ENCODE measurements around the gene MTHFD2L. TPM values are rescaled to one million over a fixed set of nuclear protein-coding genes. Genes with fewer than 3 reads are reported as not detected.

MTHFD2L gene
- total RNA-seq, 1 donor from 2014 or later: 13.6 TPM

DNA sequence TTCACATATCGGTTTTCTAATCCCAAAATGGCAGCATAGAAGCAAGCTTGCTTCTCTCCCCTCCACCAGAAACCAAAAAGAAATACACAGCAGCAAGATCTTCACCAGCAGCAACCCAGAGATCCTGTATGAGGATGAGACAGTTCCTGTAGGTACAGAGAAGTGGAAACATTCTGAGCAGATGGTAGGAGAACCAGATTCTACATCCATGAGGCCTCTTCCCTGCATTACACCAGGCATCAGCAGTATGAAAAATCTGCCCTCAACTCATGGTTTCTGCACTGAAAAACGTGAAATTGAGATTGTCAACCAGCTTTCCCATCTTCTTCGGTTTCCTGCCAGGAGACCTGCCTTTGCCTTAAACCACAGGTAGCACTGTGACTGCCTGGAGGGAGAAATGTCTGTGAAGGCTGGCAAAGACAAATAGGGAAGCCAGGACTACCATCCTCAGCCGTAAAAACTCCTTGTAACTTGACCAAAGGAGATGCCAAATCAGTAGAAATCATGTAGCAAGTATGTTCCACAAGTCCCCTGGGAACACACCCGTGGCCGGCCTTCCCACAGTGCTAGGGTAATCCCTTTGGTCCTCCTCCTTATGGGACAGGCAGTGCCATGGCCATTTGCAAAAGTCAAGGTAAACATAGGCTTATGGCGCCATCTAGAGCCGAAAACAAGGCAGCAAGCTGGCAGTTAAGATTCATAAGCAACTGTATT, 24.0 kb upstream of the MTHFD2L start:
- no peaks in the 10 kb centered on the region for H3K9me3 Mint-ChIP-seq (ENCODE audit: unreplicated experiment)
- H3K4me3 Mint-ChIP-seq (ENCODE audit: unreplicated experiment): no peak overlapping the region
- H3K36me3 Mint-ChIP-seq (ENCODE audit: low read depth, unreplicated experiment): no peaks in the 10 kb centered on the region
- H3K4me1 Mint-ChIP-seq (ENCODE audit: unreplicated experiment): peaks cover 8% of the 10 kb centered on the region
- peak; percentile 82 for DNase-seq (ENCODE audit: low spot score)
- H3K27ac Mint-ChIP-seq (ENCODE audit: unreplicated experiment): no peak overlapping the region
- peaks cover 2% of the 10 kb centered on the region for H3K27me3 Mint-ChIP-seq (ENCODE audit: unreplicated experiment)
- TF ChIP-seq, protein P1, sequence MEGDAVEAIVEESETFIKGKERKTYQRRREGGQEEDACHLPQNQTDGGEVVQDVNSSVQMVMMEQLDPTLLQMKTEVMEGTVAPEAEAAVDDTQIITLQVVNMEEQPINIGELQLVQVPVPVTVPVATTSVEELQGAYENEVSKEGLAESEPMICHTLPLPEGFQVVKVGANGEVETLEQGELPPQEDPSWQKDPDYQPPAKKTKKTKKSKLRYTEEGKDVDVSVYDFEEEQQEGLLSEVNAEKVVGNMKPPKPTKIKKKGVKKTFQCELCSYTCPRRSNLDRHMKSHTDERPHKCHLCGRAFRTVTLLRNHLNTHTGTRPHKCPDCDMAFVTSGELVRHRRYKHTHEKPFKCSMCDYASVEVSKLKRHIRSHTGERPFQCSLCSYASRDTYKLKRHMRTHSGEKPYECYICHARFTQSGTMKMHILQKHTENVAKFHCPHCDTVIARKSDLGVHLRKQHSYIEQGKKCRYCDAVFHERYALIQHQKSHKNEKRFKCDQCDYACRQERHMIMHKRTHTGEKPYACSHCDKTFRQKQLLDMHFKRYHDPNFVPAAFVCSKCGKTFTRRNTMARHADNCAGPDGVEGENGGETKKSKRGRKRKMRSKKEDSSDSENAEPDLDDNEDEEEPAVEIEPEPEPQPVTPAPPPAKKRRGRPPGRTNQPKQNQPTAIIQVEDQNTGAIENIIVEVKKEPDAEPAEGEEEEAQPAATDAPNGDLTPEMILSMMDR (IDR thresholded peaks at IDR 0.05; ENCODE audit: unreplicated experiment): peak; percentile 63

DNA sequence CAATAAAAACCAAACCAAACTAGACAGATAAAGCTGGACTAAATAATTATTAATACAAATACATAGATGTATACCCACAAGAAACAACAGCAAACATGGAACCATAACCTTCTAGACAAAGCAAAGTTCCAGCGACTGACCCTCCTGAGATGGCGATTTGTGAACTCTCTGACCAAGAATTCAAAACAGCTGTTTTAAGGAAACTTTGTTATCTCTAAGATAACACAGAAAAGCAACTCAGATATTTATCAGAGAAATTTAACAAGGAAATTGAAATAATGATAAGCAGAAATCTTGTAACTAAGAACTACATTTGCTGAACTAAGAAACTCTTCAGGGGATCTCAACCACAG, 23.4 kb upstream of the MTHFD2L start:
- no peak overlapping the region for H3K27ac Mint-ChIP-seq (ENCODE audit: unreplicated experiment)
- no peaks in the 10 kb centered on the region for H3K9me3 Mint-ChIP-seq (ENCODE audit: unreplicated experiment)
- H3K36me3 Mint-ChIP-seq (ENCODE audit: low read depth, unreplicated experiment): no peaks in the 10 kb centered on the region
- DNase-seq (ENCODE audit: low spot score): no peak
- H3K4me3 Mint-ChIP-seq (ENCODE audit: unreplicated experiment): no peak overlapping the region
- H3K27me3 Mint-ChIP-seq (ENCODE audit: unreplicated experiment): peaks cover 2% of the 10 kb centered on the region
- H3K4me1 Mint-ChIP-seq (ENCODE audit: unreplicated experiment): peaks cover 8% of the 10 kb centered on the region
- TF ChIP-seq, protein P1 (IDR thresholded peaks at IDR 0.05; ENCODE audit: unreplicated experiment): no peak

DNA sequence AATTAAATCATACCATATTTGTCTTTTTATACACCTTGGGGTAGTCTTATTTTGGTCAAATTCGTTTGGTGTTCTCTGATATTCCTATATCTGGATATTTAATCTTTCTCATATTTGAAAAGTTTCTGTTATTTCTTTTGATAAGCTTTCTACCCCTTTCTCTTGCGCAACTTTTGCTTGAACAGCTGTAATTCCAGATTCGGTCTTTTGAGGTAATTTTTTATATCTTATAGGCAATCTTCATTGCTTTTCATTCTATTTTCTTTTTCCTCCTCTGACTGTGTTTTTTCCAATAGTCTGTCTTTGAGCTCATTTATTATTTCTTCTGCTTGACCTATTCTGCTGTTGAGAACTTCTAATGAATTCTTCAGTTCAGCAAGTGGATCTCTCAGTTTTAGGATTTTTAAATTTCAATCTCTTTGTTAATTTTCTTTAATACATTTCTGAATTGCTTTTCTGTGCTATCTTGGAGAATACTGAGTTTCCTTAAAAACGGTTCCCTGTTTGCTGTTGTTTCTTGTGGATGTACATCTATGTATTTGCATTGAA, 11.3 kb upstream of the MTHFD2L start:
- DNase-seq (ENCODE audit: low spot score): no peak
- no peak overlapping the region for H3K27ac Mint-ChIP-seq (ENCODE audit: unreplicated experiment)
- TF ChIP-seq, protein P1 (IDR thresholded peaks at IDR 0.05; ENCODE audit: unreplicated experiment): no peak
- no peak overlapping the region for H3K4me3 Mint-ChIP-seq (ENCODE audit: unreplicated experiment)
- no peaks in the 10 kb centered on the region for H3K27me3 Mint-ChIP-seq (ENCODE audit: unreplicated experiment)
- H3K36me3 Mint-ChIP-seq (ENCODE audit: low read depth, unreplicated experiment): no peaks in the 10 kb centered on the region
- no peaks in the 10 kb centered on the region for H3K9me3 Mint-ChIP-seq (ENCODE audit: unreplicated experiment)
- H3K4me1 Mint-ChIP-seq (ENCODE audit: unreplicated experiment): no peaks in the 10 kb centered on the region

DNA sequence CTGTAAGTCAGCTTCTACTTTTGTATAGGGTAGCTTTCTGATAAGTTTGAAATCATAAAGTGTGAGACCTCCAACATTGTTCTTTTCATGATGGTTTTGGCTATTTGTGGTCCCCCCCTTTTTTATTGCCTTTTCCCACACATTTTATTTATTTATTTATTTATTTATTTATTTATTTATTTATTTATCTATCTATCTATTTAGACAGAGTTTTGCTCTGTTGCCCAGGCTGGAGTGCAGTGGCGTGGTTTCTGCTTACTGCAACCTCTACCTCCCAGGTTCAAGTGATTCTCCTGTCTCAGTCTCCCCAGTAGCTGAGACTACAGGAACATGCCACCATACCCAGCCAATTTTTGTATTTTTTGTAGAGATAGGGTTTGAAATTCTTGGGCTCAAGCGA, 9.7 kb upstream of the MTHFD2L start:
- Mint-ChIP-seq H3K4me1 (ENCODE audit: unreplicated experiment) (no peaks in the 10 kb centered on the region), H3K9me3 (ENCODE audit: unreplicated experiment) (no peaks in the 10 kb centered on the region), H3K36me3 (ENCODE audit: low read depth, unreplicated experiment) (no peaks in the 10 kb centered on the region), H3K27ac (ENCODE audit: unreplicated experiment) (no peak overlapping the region), H3K27me3 (ENCODE audit: unreplicated experiment) (no peaks in the 10 kb centered on the region), H3K4me3 (ENCODE audit: unreplicated experiment) (no peak overlapping the region)
- DNase-seq (ENCODE audit: low spot score): no peak
- TF ChIP-seq, protein P1 (IDR thresholded peaks at IDR 0.05; ENCODE audit: unreplicated experiment): no peak

DNA sequence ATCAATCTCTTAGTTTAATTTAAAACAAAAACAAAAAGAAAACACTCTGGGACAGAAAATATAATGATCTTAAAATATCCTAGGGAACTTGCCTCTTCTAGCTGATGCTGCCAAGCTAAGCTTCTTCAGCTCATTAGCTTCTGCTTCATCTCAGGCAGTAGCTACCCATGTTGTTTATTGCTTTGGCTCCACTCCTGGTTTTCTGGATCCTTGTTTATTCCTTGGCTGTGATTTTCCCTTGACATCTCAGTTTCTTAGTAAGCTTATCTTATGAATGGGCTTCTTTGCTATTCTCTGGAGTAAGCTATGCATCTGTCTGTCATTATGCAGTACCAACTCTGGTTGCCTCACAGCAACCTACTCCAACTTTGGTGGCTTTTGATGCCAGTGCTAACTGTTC, 5.1 kb upstream of the MTHFD2L start:
- Mint-ChIP-seq H3K4me3 (ENCODE audit: unreplicated experiment) (no peak overlapping the region), H3K36me3 (ENCODE audit: low read depth, unreplicated experiment) (no peaks in the 10 kb centered on the region), H3K9me3 (ENCODE audit: unreplicated experiment) (no peaks in the 10 kb centered on the region), H3K27me3 (ENCODE audit: unreplicated experiment) (no peaks in the 10 kb centered on the region), H3K4me1 (ENCODE audit: unreplicated experiment) (peaks cover 18% of the 10 kb centered on the region), H3K27ac (ENCODE audit: unreplicated experiment) (no peak overlapping the region)
- TF ChIP-seq, protein P1 (IDR thresholded peaks at IDR 0.05; ENCODE audit: unreplicated experiment): no peak
- no peak for DNase-seq (ENCODE audit: low spot score)

All from endothelial cell (in vitro differentiated cells).